Mucosa of rectum (tissue), 2 donors: ENCODE results near the gene ALMS1.
"Not testable (repeated sequence)": the region's sequence is repeated elsewhere in the genome, so short reads cannot be mapped to it uniquely, and the experiment has no call there.

Experiments
- H3K27ac ChIP-seq, 2 donors: one replicate each; pipeline ENCODE4 v1.7.0; 2013; ENCODE audit warnings: inconsistent platforms in 2 of 2, low read depth in 2 of 2, low read length in 2 of 2
- H3K27me3 ChIP-seq, 2 donors: one replicate each; pipeline ENCODE4 v1.7.0; 2013; ENCODE audit warnings: low read length in 2 of 2; ENCODE audit not compliant: control insufficient read depth in 2 of 2, insufficient read depth in 2 of 2
- H3K36me3 ChIP-seq, 2 donors: one replicate each; pipeline ENCODE4 v1.7.0; 2013; ENCODE audit warnings: low read length in 2 of 2; ENCODE audit not compliant: control insufficient read depth in 2 of 2, insufficient read depth in 2 of 2
- H3K4me1 ChIP-seq, 2 donors: one replicate each; pipeline ENCODE4 v1.7.0; 2013; ENCODE audit warnings: low read length in 2 of 2, mild to moderate bottlenecking in 1 of 2; ENCODE audit not compliant: control insufficient read depth in 2 of 2, insufficient read depth in 2 of 2
- H3K4me3 ChIP-seq, 2 donors: one replicate each; pipeline ENCODE4 v1.7.0; 2013; ENCODE audit warnings: low read length in 2 of 2
- H3K9ac ChIP-seq, 2 donors: one replicate each; pipeline ENCODE4 v1.7.0; 2013; ENCODE audit warnings: low read length in 2 of 2, low read depth in 1 of 2, mild to moderate bottlenecking in 1 of 2
- H3K9me3 ChIP-seq, 2 donors: one replicate each; pipeline ENCODE4 v1.7.0; 2013; ENCODE audit warnings: low read length in 2 of 2; ENCODE audit not compliant: control insufficient read depth in 2 of 2
- donor health status: healthy.
- donor health status: Normal muscosa, but diverticular disease.

Gene ALMS1

DNA sequence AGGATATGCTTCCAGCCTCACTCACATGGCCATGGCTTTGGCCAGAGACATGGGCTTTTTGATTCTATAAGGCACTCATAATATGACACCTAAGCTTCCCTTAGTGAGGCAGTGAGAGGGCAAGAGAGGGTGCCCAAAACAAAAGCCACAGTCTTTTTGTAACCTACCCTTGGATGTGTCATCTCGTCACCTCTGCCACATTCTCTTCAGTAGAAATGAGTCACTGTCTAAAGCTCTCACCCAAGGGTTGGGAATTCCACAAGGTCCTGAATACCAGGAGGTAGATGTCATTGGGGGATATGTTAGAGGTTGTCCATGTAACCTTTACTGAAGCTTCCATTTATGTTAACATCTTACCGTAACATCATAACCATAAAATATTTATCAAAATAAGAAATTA lies 108.4 kb downstream of the ALMS1 start:
- Histone ChIP-seq H3K27me3 (no peaks in the 10 kb centered on the region), H3K9me3 (no peaks in the 10 kb centered on the region), H3K36me3 (peaks cover 4 to 10% of the 10 kb centered on the region in 2 donors), H3K4me3 (no peak overlapping the region), H3K4me1 (no peaks in the 10 kb centered on the region), H3K27ac (no peak overlapping the region), H3K9ac (no peak overlapping the region)

DNA sequence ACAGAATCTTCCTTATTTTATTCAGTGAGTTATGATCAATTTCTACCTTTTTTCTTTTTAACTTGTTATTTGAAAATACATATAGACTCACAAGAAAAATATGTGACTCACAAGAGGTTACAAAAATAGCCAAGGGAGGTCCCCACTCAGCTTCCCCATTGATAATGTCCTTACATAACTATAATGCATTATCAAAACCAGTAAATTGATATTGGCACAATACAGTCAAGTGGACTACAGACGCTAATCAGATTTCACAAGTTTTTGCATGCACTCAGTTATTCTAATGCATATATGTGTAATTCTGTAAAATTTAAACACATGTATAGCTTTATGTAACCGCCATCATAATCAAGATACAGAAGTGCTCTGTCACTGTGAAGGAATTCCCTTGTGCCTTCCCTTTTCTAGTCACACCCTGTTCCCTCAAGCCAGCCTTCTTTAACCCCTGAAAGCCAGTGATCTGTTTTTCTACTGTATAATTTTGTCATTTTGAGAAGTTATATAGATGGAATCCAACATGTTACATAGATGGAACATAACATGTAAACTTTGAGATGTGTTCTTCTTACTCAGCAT lies 118.4 kb downstream of the ALMS1 start:
- Histone ChIP-seq H3K9ac (no peak overlapping the region), H3K9me3 (no peaks in the 10 kb centered on the region), H3K27ac (no peak overlapping the region), H3K36me3 (no peaks in the 10 kb centered on the region), H3K4me3 (no peak overlapping the region), H3K27me3 (no peaks in the 10 kb centered on the region), H3K4me1 (no peaks in the 10 kb centered on the region)

DNA sequence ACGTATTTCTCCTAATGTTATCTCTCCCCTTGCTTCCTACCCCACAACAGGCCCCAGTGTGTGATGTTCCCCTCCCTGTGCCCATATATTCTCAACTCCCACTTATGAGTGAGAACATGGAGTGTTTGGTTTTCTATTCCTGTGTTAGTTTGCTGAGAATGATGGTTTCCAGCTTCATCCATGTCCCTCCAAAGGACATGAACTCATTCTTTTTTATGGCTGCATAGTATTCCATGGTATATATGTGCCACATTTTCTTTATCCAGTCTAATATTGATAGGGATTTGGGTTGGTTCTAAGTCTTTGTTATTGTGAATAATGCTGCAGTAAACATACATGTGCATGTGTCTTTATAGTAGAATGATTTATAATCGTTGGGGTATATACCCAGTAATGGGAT lies 119.2 kb downstream of the ALMS1 start:
- not testable (repeated sequence) for H3K27me3 ChIP-seq, H3K27ac ChIP-seq, H3K9ac ChIP-seq, H3K4me1 ChIP-seq, H3K4me3 ChIP-seq, H3K9me3 ChIP-seq, H3K36me3 ChIP-seq

DNA sequence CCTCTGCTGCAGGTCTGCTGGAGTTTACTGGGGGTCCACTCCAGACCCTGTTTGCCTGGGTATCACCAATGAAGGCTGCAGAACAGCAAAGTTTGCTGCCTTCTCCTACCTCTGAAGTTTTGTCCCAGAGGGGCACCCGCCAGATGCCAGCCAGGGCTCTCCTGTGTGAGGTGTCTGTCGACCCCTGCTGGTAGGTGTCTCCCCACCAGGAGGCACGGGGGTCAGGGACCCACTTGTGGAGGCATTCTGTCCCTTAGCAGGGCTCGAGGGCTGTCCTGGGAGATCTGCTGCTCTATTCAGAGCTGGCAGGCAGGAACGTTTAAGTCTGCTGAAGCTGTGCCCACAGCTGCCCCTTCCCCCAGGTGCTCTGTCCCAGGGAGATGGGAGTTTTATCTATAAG lies 124.8 kb downstream of the ALMS1 start:
- H3K9ac ChIP-seq, H3K9me3 ChIP-seq, H3K4me3 ChIP-seq, H3K36me3 ChIP-seq, H3K27ac ChIP-seq, H3K27me3 ChIP-seq, H3K4me1 ChIP-seq: not testable (repeated sequence)

DNA sequence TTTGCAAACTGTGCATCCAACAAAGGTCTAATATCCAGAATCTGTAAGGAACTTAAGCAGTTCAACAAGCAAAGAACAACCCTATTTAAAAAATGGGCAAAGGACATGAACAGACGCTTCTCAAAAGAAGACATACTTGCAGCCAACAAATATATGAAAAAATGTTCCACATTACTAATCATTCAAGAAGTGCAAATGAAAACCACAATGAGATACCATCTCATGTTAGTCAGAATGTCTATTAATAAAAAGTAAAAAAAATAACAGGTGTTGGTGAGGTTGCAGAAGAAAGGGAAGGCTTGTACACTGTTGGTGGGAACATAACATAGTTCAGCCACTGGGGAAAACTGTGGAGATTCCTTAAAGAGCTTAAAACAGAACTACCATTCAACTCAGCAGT lies 130.4 kb downstream of the ALMS1 start:
- H3K9ac ChIP-seq = no peak overlapping the region
- H3K36me3 ChIP-seq = peaks cover 3 to 14% of the 10 kb centered on the region in 2 donors
- H3K9me3 ChIP-seq = no peaks in the 10 kb centered on the region
- no peak overlapping the region for H3K4me3 ChIP-seq
- no peaks in the 10 kb centered on the region for H3K4me1 ChIP-seq
- no peak overlapping the region for H3K27ac ChIP-seq
- no peaks in the 10 kb centered on the region for H3K27me3 ChIP-seq

DNA sequence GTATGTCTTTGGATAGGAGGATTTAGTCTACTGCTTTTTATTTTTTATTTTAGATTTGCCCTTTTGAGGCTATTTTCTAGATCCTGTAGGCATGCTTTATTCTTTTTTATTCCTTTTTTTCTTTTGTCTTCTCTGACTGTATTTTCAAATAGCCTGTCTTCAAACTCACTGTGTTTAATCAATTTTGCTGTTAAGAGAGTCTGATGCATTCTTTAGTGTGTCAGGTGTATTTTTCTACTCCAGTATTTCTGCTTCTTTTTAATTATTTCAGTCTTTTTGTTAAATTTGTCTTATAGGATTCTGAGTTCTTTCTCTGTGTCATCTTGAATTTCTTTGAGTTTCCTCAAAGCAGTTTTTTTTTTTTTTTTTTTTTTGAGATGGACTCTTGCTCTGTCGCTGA lies 143.1 kb downstream of the ALMS1 start:
- no peaks in the 10 kb centered on the region for H3K4me1 ChIP-seq
- H3K27ac ChIP-seq = no peak overlapping the region
- no peaks in the 10 kb centered on the region for H3K36me3 ChIP-seq
- H3K4me3 ChIP-seq = no peak overlapping the region
- peaks cover 0 to 2% of the 10 kb centered on the region in 2 donors for H3K9me3 ChIP-seq
- no peak overlapping the region for H3K9ac ChIP-seq
- no peaks in the 10 kb centered on the region for H3K27me3 ChIP-seq

DNA sequence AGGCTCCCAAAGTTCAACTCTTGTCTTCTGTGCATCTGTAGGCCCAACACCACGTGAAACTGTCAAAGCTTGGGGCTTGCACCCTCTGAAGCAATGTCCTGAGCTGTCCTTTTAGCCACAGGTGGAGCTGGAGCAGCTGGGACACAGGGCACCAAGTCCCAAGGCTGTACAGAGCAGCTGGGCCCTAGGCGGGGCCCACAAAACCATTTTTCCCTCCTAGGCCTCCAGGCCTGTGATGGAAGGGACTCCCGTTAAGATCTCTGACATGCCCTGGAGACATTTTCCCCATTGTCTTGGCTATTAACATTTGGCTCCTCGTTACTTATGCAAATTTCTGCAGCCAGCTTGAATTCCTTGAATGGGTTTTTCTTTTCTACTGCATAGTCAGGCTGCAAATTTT lies 145.1 kb downstream of the ALMS1 start:
- not testable (repeated sequence) for H3K4me1 ChIP-seq, H3K9ac ChIP-seq, H3K27ac ChIP-seq, H3K9me3 ChIP-seq, H3K36me3 ChIP-seq, H3K4me3 ChIP-seq, H3K27me3 ChIP-seq

DNA sequence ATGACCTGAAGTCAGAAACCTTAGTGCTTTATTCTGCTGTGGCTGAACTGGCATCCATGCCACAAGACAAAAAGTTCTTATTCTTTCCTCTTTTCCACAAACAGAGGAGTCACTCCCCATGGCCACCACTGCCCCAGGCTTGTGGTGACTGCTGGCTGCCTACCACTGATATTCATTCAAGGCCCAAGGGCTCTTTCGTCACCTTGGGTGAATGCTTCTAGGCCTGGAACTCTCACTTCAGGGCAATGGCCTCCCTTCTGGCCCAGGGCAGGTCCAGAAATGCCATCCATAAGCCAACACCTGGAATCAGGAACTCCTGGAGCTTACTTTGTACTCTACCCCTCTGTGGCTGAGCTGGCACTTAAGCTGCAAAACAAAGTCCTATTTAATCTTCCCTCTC lies 146.7 kb downstream of the ALMS1 start:
- H3K36me3 ChIP-seq = peaks cover 5 to 6% of the 10 kb centered on the region in 2 donors
- H3K9me3 ChIP-seq = no peaks in the 10 kb centered on the region
- no peak overlapping the region for H3K9ac ChIP-seq
- H3K27me3 ChIP-seq = no peaks in the 10 kb centered on the region
- H3K27ac ChIP-seq = no peak overlapping the region
- H3K4me3 ChIP-seq = no peak overlapping the region
- H3K4me1 ChIP-seq = no peaks in the 10 kb centered on the region

DNA sequence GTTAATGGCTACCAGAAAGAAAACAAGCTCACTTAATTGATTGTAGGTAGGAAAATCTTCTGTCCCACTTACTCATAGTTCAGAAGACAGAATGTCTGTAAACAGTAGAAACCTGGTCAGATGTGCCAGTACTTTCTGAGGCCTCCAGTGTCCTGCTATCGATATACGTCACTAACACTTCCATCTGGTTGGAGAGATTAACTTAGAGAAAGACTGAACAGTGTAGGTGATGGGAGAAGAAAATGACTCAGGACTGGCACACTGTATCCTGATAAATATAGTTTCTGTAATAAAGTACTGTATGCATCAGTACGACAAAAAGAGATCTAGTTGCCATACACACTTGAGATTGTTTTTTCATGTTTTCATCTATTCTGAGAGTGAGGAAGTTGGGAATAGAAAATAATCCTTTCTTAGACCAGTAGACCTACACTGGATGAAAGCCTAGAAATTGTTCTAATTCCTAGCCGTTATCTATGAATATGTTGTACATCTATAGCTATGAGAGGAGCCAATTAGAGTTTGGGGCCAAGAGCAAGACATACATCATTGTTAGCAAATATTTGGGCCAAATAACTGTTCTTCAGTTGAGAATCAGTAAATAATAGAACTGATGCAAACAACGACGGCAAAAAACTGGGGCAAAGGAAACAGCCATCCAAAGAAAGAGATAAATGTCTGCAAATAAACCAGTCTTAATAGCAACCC lies 150.7 kb downstream of the ALMS1 start:
- Histone ChIP-seq H3K9ac (no peak overlapping the region), H3K36me3 (peaks cover 5 to 6% of the 10 kb centered on the region in 2 donors), H3K27ac (no peak overlapping the region), H3K4me3 (no peak overlapping the region), H3K9me3 (no peaks in the 10 kb centered on the region), H3K27me3 (no peaks in the 10 kb centered on the region), H3K4me1 (no peaks in the 10 kb centered on the region)

DNA sequence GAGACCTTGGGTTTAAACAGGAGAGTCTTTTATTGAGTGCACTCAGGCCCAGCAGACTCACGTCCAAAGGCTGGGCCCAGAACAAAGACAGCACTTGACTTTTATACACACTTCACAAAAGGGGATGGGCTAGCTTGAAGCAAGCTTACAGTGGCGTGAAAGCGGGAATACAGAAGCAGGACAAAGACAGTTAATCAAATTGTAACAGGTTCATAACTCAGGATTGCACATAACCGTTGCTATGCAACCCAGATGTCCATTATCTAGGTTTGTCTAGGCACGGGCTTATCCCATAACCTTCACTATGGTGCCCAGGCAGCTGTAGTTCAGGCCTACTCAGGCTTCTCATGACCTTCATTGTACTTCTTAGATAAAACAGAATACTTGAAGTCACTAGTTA lies 175.2 kb downstream of the ALMS1 start:
- H3K9ac ChIP-seq, H3K4me1 ChIP-seq, H3K36me3 ChIP-seq, H3K27ac ChIP-seq, H3K27me3 ChIP-seq, H3K9me3 ChIP-seq, H3K4me3 ChIP-seq: not testable (repeated sequence)
